PFSK-1 (cell line): ENCODE data around the gene FABP6.

ENCODE experiments used
- FOXP2 ChIP-seq: optimal IDR thresholded peaks from 2 replicates; pipeline ENCODE3; 2011; ENCODE audit warnings: borderline replicate concordance, control low read depth, inconsistent platforms; ENCODE audit not compliant: insufficient read depth; ENCODE audit errors: extremely low read length, extremely low read depth
- POLR2AphosphoS5 ChIP-seq: IDR thresholded peaks from 2 replicates; pipeline ENCODE4 v1.6.1; 2012; ENCODE audit warnings: low read depth, mild to moderate bottlenecking, control low read depth, low read length, moderate library complexity
- REST ChIP-seq, 2 experiments: IDR thresholded peaks; 2 replicates each; pipeline versions ENCODE4 v1.6.1 to v1.8.0; 2011 to 2012; ENCODE audit warnings: low read depth in 2 of 2, low read length in 2 of 2, control low read depth in 1 of 2, inconsistent platforms in 1 of 2, mild to moderate bottlenecking in 1 of 2, moderate library complexity in 1 of 2; ENCODE audit not compliant: insufficient read depth in 1 of 2
- SIN3A ChIP-seq: IDR thresholded peaks from 2 replicates; pipeline ENCODE4 v1.6.1; 2012; ENCODE audit warnings: mild to moderate bottlenecking, low read length, moderate library complexity, borderline replicate concordance; ENCODE audit not compliant: insufficient read depth
- TAF1 ChIP-seq: IDR thresholded peaks from 2 replicates; pipeline ENCODE4 v1.6.1; 2012; ENCODE audit warnings: low read length, control low read depth, borderline replicate concordance; ENCODE audit not compliant: insufficient read depth

The FABP6 gene

GRCh38 chr5:160192424-160192823 is 36.9 kb upstream of the FABP6 start:
- TF ChIP-seq POLR2AphosphoS5 (no peak), REST (IDR thresholded peaks at IDR 0.05; ENCODE audit: insufficient read depth in 1 of 2, low read depth in 2 of 2, low read length in 2 of 2) (no peak), SIN3A (no peak), TAF1 (no peak), FOXP2 (no peak)

GRCh38 chr5:160197341-160198144 is 31.8 kb upstream of the FABP6 start:
- TF ChIP-seq SIN3A = no peak
- no peak for TF ChIP-seq REST (IDR thresholded peaks at IDR 0.05; ENCODE audit: insufficient read depth in 1 of 2, low read depth in 2 of 2, low read length in 2 of 2)
- no peak for TF ChIP-seq FOXP2
- TF ChIP-seq TAF1 = no peak
- no peak for TF ChIP-seq POLR2AphosphoS5

- TF ChIP-seq POLR2AphosphoS5 (no peak), SIN3A (no peak), REST (IDR thresholded peaks at IDR 0.05; ENCODE audit: insufficient read depth in 1 of 2, low read depth in 2 of 2, low read length in 2 of 2) (no peak), TAF1 (no peak), FOXP2 (no peak)
These were observed 31.2 kb upstream of the FABP6 start for GRCh38 chr5:160198146-160198545.

GRCh38 chr5:160198841-160199409 is 30.4 kb upstream of the FABP6 start:
- TF ChIP-seq REST (IDR thresholded peaks at IDR 0.05; ENCODE audit: insufficient read depth in 1 of 2, low read depth in 2 of 2, low read length in 2 of 2) (no peak), POLR2AphosphoS5 (no peak), FOXP2 (no peak), SIN3A (no peak), TAF1 (no peak)
